Gastroesophageal sphincter (tissue), 4 donors: Measurements from ENCODE around the gene ARHGAP26. TPM values are rescaled to one million over a fixed set of nuclear protein-coding genes. Genes with fewer than 3 reads are reported as not detected.
A peak's percentile ranks its signal among the peaks of the same experiment; 100 is the strongest.
"Not testable (repeated sequence)": the region's sequence is repeated elsewhere in the genome, so short reads cannot be mapped to it uniquely, and the experiment has no call there.

Experiments
- ATAC-seq: fragments of 150-250 bp; one replicate; pipeline ENCODE4 v1.9.1; 2016; ENCODE audit warnings: mild to moderate bottlenecking, moderate library complexity
- H3K27ac ChIP-seq, 4 donors: fragments of 200-600 bp; sonication (generic) in 3 of 4; 1 replicate in 3 of 4; 2 replicates in 1 of 4; pipeline ENCODE4 v1.5.1; 2016 to 2019
- H3K27me3 ChIP-seq: fragments of 200-600 bp; sonication (generic); one replicate; pipeline ENCODE4 v1.5.1; 2019
- H3K36me3 ChIP-seq, 2 donors: fragments of 200-600 bp; sonication (generic); one replicate each; pipeline ENCODE4 v1.5.1; 2019; ENCODE audit warnings: control low read depth in 1 of 2
- H3K4me1 ChIP-seq, 3 donors: fragments of 200-600 bp; sonication (generic); 1 replicate in 2 of 3; 2 replicates in 1 of 3; pipeline ENCODE4 v1.5.1; 2016 to 2019; ENCODE audit warnings: control low read depth in 2 of 3
- H3K4me3 ChIP-seq, 2 donors: fragments of 200-600 bp; sonication (generic); one replicate each; pipeline ENCODE4 v1.5.1; 2019; ENCODE audit warnings: mild to moderate bottlenecking in 1 of 2, moderate library complexity in 1 of 2
- H3K9me3 ChIP-seq, 3 donors: fragments of 200-600 bp; sonication (generic); one replicate each; pipeline ENCODE4 v1.5.1; 2017 to 2019; ENCODE audit warnings: control low read depth in 2 of 3
- EP300 ChIP-seq: sonication (generic); formaldehyde crosslinking; IDR thresholded peaks from one replicate; pipeline ENCODE4 v1.6.1; 2017; ENCODE audit warnings: antibody characterized with exemption, mild to moderate bottlenecking
- POLR2A ChIP-seq, 2 donors: fragments of 450-650 bp; IDR thresholded peaks; one replicate each; pipeline ENCODE4 v1.6.1; 2017; ENCODE audit warnings: antibody characterized with exemption in 2 of 2, mild to moderate bottlenecking in 2 of 2, moderate library complexity in 1 of 2
- POLR2AphosphoS5 ChIP-seq: sonication (generic); formaldehyde crosslinking; IDR thresholded peaks from one replicate; pipeline ENCODE4 v1.6.1; 2017; ENCODE audit warnings: antibody characterized with exemption
- WGBS, 2 donors: methylation state at CpG; one replicate each; pipeline ENCODE4 v1.1.5; 2018; ENCODE audit warnings: low coverage in 1 of 2; 5-methylcytosine and 5-hydroxymethylcytosine counted together
- total RNA-seq, 4 donors: library from RNA; depleted of rRNA; stranded (reverse); fragments of >200 nt; gene quantifications; one replicate each; pipeline ENCODE4 v1.1.0, GENCODE V29; 2016
- TF ChIP-seq, protein P1 (sequence below), 4 experiments: fragments of 200-600 bp in 2 of 4; fragments of 450-650 bp in 2 of 4; sonication (generic) in 1 of 4; IDR thresholded peaks; one replicate each; pipeline ENCODE4 v1.5.1; 2017 to 2019; ENCODE audit warnings: antibody characterized with exemption in 4 of 4, mild to moderate bottlenecking in 2 of 4, moderate library complexity in 2 of 4

ARHGAP26 gene
- total RNA-seq, 4 donors from 2014 or later = 15.2 to 41.7 (median 31.7) TPM

DNA sequence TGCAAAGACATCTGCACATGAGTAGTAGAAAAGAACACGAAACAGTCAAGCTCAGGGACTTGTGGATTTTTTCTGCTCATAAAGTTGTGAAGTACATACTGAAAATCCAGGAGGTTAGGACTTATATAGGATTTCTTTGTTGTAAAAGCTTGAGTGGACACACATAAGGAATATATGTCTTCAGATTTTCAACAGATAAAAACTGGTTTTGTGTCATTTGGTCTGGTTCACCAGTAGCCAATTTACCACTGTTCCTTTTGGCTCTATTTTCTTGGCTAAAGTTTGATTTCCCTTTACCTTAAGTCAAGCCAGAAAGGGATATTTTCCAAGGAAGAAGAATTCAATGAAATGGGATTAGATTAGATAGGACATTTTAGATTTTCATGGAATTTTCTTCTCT lies 429.0 kb downstream of the ARHGAP26 start:
- ATAC-seq = no peak
- WGBS, 2 donors = 89 to 100% methylated on average over 1 of the region's 1 CpG
- Histone ChIP-seq H3K27ac (no peak overlapping the region), H3K9me3 (no peaks in the 10 kb centered on the region), H3K4me3 (no peak overlapping the region), H3K4me1 (peaks cover 4 to 22% (median 6%) of the 10 kb centered on the region in 3 donors), H3K27me3 (no peaks in the 10 kb centered on the region), H3K36me3 (no peaks in the 10 kb centered on the region)
- no peak for TF ChIP-seq POLR2A (IDR thresholded peaks at IDR 0.05)
- TF ChIP-seq, protein P1, sequence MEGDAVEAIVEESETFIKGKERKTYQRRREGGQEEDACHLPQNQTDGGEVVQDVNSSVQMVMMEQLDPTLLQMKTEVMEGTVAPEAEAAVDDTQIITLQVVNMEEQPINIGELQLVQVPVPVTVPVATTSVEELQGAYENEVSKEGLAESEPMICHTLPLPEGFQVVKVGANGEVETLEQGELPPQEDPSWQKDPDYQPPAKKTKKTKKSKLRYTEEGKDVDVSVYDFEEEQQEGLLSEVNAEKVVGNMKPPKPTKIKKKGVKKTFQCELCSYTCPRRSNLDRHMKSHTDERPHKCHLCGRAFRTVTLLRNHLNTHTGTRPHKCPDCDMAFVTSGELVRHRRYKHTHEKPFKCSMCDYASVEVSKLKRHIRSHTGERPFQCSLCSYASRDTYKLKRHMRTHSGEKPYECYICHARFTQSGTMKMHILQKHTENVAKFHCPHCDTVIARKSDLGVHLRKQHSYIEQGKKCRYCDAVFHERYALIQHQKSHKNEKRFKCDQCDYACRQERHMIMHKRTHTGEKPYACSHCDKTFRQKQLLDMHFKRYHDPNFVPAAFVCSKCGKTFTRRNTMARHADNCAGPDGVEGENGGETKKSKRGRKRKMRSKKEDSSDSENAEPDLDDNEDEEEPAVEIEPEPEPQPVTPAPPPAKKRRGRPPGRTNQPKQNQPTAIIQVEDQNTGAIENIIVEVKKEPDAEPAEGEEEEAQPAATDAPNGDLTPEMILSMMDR (IDR thresholded peaks at IDR 0.05) = no peak
- no peak for TF ChIP-seq EP300
- TF ChIP-seq POLR2AphosphoS5 = no peak

DNA sequence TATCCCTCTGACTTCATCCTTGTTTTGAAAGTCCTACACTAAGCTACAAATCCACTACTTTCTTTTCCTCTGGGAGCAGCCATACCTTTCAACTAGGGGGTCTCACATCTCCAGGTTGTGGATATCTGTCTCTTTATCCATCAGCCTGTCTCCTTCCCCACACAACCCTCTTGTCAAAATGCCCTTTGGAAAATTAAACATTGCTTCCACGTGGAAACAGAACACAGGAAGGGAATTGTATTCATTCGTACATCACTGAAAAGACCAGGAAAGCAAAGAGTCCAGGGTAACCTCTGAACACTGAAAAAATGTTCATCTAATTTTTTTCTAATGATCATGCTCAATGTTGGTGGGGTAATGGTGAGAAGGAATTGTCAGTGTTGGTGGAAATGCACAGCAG lies 429.7 kb downstream of the ARHGAP26 start:
- TF ChIP-seq, protein P1 (IDR thresholded peaks at IDR 0.05) = no peak
- TF ChIP-seq POLR2AphosphoS5 (no peak), EP300 (no peak), POLR2A (IDR thresholded peaks at IDR 0.05) (no peak)
- no peak overlapping the region for H3K27ac ChIP-seq
- peaks cover 4 to 19% (median 6%) of the 10 kb centered on the region in 3 donors for H3K4me1 ChIP-seq
- ATAC-seq = no peak
- H3K4me3 ChIP-seq = no peak overlapping the region
- no peaks in the 10 kb centered on the region for H3K27me3 ChIP-seq
- WGBS, 2 donors = 66% methylated on average over 2 of the region's 2 CpGs
- no peaks in the 10 kb centered on the region for H3K9me3 ChIP-seq
- H3K36me3 ChIP-seq = no peaks in the 10 kb centered on the region

DNA sequence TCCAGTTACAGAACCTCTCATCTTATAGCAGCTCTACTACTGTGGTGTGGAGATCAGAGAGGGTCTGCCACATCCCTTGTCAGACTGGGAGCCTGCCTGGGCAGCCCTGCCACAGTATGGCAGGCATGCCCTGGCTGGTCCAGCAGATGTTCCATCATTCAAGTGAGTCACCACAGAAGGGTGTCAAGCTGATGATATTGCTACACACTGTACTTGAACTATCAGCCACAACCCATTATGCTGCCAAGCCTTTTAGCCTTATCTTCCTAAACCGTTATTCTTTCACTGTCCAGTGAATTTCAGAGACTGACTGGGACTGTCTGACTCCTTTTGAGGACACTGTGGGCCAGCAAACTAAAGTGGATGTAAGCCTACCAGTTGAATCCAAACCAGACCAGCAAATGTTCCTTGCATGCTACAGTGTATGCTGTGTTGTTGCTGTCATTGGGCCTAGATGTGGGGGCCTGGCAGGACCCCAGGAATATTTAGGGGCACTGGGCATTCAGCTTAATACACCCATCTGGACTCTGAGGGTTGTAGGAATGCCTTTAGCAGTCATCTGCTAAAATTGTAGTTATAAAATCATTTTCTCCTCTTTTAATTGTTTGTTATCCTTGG lies 430.7 kb downstream of the ARHGAP26 start:
- H3K27me3 ChIP-seq = no peaks in the 10 kb centered on the region
- no peak overlapping the region for H3K4me3 ChIP-seq
- H3K27ac ChIP-seq = no peak overlapping the region
- no peaks in the 10 kb centered on the region for H3K36me3 ChIP-seq
- TF ChIP-seq POLR2A (IDR thresholded peaks at IDR 0.05) (no peak), POLR2AphosphoS5 (no peak), EP300 (no peak)
- TF ChIP-seq, protein P1 (IDR thresholded peaks at IDR 0.05) = no peak
- peak; percentile 31 for ATAC-seq
- peaks cover 0 to 16% (median 0%) of the 10 kb centered on the region in 3 donors for H3K4me1 ChIP-seq
- H3K9me3 ChIP-seq = no peaks in the 10 kb centered on the region
- WGBS, 2 donors = 63 to 70% methylated on average over 1 of the region's 1 CpG

DNA sequence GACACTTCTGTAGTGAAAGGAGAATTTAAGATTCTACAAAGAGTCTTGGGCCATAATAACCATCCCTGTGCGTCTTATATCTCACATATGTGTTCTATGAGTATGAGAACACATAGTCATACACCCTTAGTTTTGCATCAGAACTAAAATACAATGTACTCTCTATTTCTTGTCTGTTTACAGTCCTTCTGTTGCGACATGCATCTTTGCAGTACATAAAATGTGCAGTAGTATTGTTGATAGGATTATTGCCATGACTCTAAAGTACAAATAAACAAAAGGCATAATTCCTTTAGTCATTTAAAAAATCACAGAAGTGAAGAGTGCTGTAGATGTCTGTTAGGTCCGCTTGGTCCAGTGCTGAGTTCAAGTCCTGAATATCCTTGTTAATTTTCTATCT lies 431.4 kb downstream of the ARHGAP26 start:
- H3K27ac ChIP-seq = no peak overlapping the region
- no peak overlapping the region for H3K4me3 ChIP-seq
- no peaks in the 10 kb centered on the region for H3K9me3 ChIP-seq
- WGBS, 2 donors = 97 to 100% methylated on average over 3 of the region's 3 CpGs
- TF ChIP-seq POLR2A (IDR thresholded peaks at IDR 0.05) = no peak
- TF ChIP-seq EP300 = no peak
- TF ChIP-seq, protein P1 (IDR thresholded peaks at IDR 0.05) = no peak
- TF ChIP-seq POLR2AphosphoS5 = no peak
- H3K27me3 ChIP-seq = no peaks in the 10 kb centered on the region
- ATAC-seq = no peak
- peaks cover 0 to 11% (median 0%) of the 10 kb centered on the region in 3 donors for H3K4me1 ChIP-seq
- H3K36me3 ChIP-seq = no peaks in the 10 kb centered on the region

DNA sequence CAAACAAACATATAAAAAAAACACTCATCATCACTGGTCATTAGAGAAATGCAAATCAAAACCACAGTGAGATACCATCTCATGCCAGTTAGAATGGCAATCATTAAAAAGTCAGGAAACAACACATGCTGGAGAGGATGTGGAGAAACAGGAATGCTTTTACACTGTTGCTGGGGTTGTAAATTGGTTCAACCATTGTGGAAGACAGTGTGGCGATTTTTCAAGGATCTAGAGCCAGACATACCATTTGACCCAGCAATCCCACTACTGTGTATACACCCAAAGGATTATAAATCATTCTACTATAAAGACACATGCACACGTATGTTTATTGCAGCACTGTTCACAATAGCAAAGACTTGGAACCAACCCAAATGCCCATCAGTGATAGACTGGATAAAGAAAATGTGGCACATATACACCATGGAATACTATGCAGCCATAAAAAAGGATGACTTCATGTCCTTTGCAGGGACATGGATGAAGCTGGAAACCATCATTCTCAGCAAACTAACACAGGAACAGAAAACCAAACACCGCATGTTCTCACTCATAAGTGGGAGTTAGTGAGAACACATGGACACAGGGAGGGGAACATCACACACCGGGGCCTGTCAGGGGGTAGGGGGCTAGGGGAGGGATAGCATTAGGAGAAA lies 433.3 kb downstream of the ARHGAP26 start:
- WGBS, 2 donors = 92 to 100% methylated on average over 2 to 3 of the region's 4 CpGs
- H3K4me3 ChIP-seq, H3K36me3 ChIP-seq, H3K27me3 ChIP-seq, H3K27ac ChIP-seq, H3K9me3 ChIP-seq, ATAC-seq: not testable (repeated sequence)
- peaks cover 0 to 20% (median 0%) of the 10 kb centered on the region in 3 donors for H3K4me1 ChIP-seq
